GM12878 (cell line): ENCODE results near the gene SRRM2. TPM values are rescaled to one million over a fixed set of nuclear protein-coding genes. Genes with fewer than 3 reads are reported as not detected.

Experiments
- ATAC-seq: fragments of 200-7000 bp; cut with Tn5 transposase; 3 replicates; pipeline ENCODE4 v1.9.1; 2020; ENCODE audit warnings: mild to moderate bottlenecking, moderate library complexity
- BruUV-seq: library from RNA; stranded (reverse); fragments of 400-500 nt; replicated peaks from 2 replicates; lab custom pipeline; 2021; lab: Mats Ljungman, UMichigan
- CTCF ChIA-PET: fragments of 300-600 bp; sonication (Branson Sonifier 250); formaldehyde crosslinking; extraction: SDS; loops from one replicate; lab custom pipeline; 2021; ENCODE audit warnings: inconsistent platforms; lab: Yijun Ruan, JAX
- POLR2A ChIA-PET: fragments of 350-600 bp; formaldehyde crosslinking; extraction: SDS; loops from one replicate; lab custom pipeline; 2021; ENCODE audit warnings: inconsistent platforms; lab: Charles Lee
- RAD21 ChIA-PET: fragments of 300-600 bp; sonication (Branson Sonifier 250); formaldehyde crosslinking; loops from one replicate; lab custom pipeline; 2023; ENCODE audit warnings: antibody characterized with exemption; ENCODE audit not compliant: unreplicated experiment; lab: Charles Lee
- SMC1A ChIA-PET: fragments of 300-600 bp; sonication (Branson Sonifier 250); formaldehyde crosslinking; loops from one replicate; lab custom pipeline; 2023; ENCODE audit not compliant: unreplicated experiment, uncharacterized antibody; lab: Charles Lee
- DNase-seq: peaks from one replicate; pipeline ENCODE4 v3.0.0-alpha.2; 2011; ENCODE audit warnings: low read depth, low spot score
- FAIRE-seq: peaks from 3 replicates; lab custom pipeline; 2011; peaks lifted over from hg19 to GRCh38; lab: Jason Lieb, UNC
- H2AFZ ChIP-seq: 2 replicates; pipeline ENCODE4 v1.6.0; 2011; ENCODE audit warnings: low read depth, low read length, control low read depth; ENCODE audit not compliant: control insufficient read depth
- H3K27ac ChIP-seq: 2 replicates; pipeline ENCODE4 v1.5.1; 2011; ENCODE audit warnings: control low read depth; ENCODE audit not compliant: control insufficient read depth, insufficient read depth
- H3K27me3 ChIP-seq, 2 experiments: replicated peaks in 1 of 2; 2 replicates each; pipeline versions ENCODE4 v1.6.0 to v1.6.1; 2011; ENCODE audit warnings: low read length in 1 of 2; ENCODE audit not compliant: control insufficient read depth in 2 of 2, insufficient read depth in 2 of 2
- H3K36me3 ChIP-seq, 2 experiments: 2 replicates each; pipeline ENCODE4 v1.5.1; 2011; ENCODE audit warnings: low read length in 1 of 2; ENCODE audit not compliant: control insufficient read depth in 2 of 2, insufficient read depth in 2 of 2
- H3K4me1 ChIP-seq: 2 replicates; pipeline ENCODE4 v1.6.1; 2011; ENCODE audit warnings: mild to moderate bottlenecking, low read length, moderate library complexity, mixed read lengths; ENCODE audit not compliant: control insufficient read depth, insufficient read depth
- H3K4me2 ChIP-seq: 2 replicates; pipeline ENCODE4 v1.6.0; 2011; ENCODE audit warnings: control low read depth; ENCODE audit not compliant: control insufficient read depth, insufficient read depth
- H3K4me3 ChIP-seq: fragments of 200-600 bp; sonication (generic); 2 replicates; pipeline ENCODE4 v1.5.1; 2016
- H3K79me2 ChIP-seq: 2 replicates; pipeline ENCODE4 v1.6.0; 2011; ENCODE audit warnings: low read length; ENCODE audit not compliant: control insufficient read depth, insufficient read depth
- H3K9ac ChIP-seq: 2 replicates; pipeline ENCODE4 v1.8.0; 2011; ENCODE audit warnings: low read length, control low read depth, mixed read lengths; ENCODE audit not compliant: control insufficient read depth, insufficient read depth
- H3K9me3 ChIP-seq: replicated peaks from 3 replicates; pipeline ENCODE4 v1.5.1; 2011; ENCODE audit warnings: mild to moderate bottlenecking, low read length; ENCODE audit not compliant: control insufficient read depth, insufficient read depth
- H4K20me1 ChIP-seq: 2 replicates; pipeline ENCODE4 v1.6.0; 2011; ENCODE audit not compliant: control insufficient read depth, insufficient read depth
- CHD2 ChIP-seq: IDR thresholded peaks from 2 replicates; pipeline ENCODE4 v1.6.1; 2011; ENCODE audit warnings: low read depth, low read length, improper control_type of control experiment, borderline replicate concordance
- EP300 ChIP-seq, 2 experiments: fragments of 150-350 bp in 1 of 2; IDR thresholded peaks; 2 replicates each; pipeline ENCODE4 v1.6.1; 2011 to 2012; ENCODE audit warnings: low read depth in 2 of 2, low read length in 2 of 2, borderline replicate concordance in 1 of 2, improper control_type of control experiment in 1 of 2, inconsistent platforms in 1 of 2; ENCODE audit not compliant: control insufficient read depth in 1 of 2
- FOS ChIP-seq: IDR thresholded peaks from 3 replicates; pipeline ENCODE4 v1.6.1; 2011; ENCODE audit warnings: borderline replicate concordance; ENCODE audit not compliant: insufficient read length; ENCODE audit errors: extremely low read depth
- GATAD2B ChIP-seq: fragments of 450-650 bp; conservative IDR thresholded peaks from 2 replicates; pipeline ENCODE4 v1.6.1; 2017; ENCODE audit warnings: low read depth, mild to moderate bottlenecking, moderate library complexity
- HDAC2 ChIP-seq: fragments of 200-600 bp; sonication (generic); IDR thresholded peaks from 2 replicates; pipeline ENCODE4 v1.6.1; 2017
- MYC ChIP-seq: IDR thresholded peaks from 2 replicates; pipeline ENCODE4 v1.6.1; 2011; ENCODE audit warnings: mild to moderate bottlenecking, low read length, moderate library complexity, inconsistent platforms; ENCODE audit not compliant: insufficient read depth, insufficient replicate concordance, insufficient read length, severe bottlenecking
- NR2F1 ChIP-seq: fragments of 450-650 bp; conservative IDR thresholded peaks from 2 replicates; pipeline ENCODE4 v1.6.1; 2017; ENCODE audit warnings: mild to moderate bottlenecking
- NRF1 ChIP-seq: conservative IDR thresholded peaks from 2 replicates; pipeline ENCODE4 v1.6.1; 2011; ENCODE audit warnings: mild to moderate bottlenecking, low read depth, low read length, improper control_type of control experiment
- RELB ChIP-seq: fragments of 450-650 bp; IDR thresholded peaks from 2 replicates; pipeline ENCODE4 v1.6.1; 2017; ENCODE audit warnings: low read depth, mild to moderate bottlenecking, moderate library complexity
- SIN3A ChIP-seq: IDR thresholded peaks from 2 replicates; pipeline ENCODE4 v1.6.1; 2012; ENCODE audit warnings: low read depth, low read length, improper control_type of control experiment
- SMC3 ChIP-seq: IDR thresholded peaks from 2 replicates; pipeline ENCODE4 v1.6.1; 2011; ENCODE audit warnings: low read length, improper control_type of control experiment, borderline replicate concordance
- SP1 ChIP-seq: IDR thresholded peaks from one replicate; pipeline ENCODE4 v1.6.1; 2011; ENCODE audit warnings: low read depth, low read length
- SREBF2 ChIP-seq: IDR thresholded peaks from 2 replicates; pipeline ENCODE4 v1.6.1; 2012; ENCODE audit warnings: mild to moderate bottlenecking, low read length
- STAT1 ChIP-seq: fragments of 450-650 bp; conservative IDR thresholded peaks from 2 replicates; pipeline ENCODE4 v1.6.1; 2014; ENCODE audit warnings: antibody characterized with exemption, mild to moderate bottlenecking
- USF1 ChIP-seq: IDR thresholded peaks from 2 replicates; pipeline ENCODE4 v1.6.1; 2011; ENCODE audit warnings: borderline replicate concordance, low read depth, mild to moderate bottlenecking, moderate library complexity, mixed read lengths, low read length; ENCODE audit not compliant: insufficient read depth; ENCODE audit errors: extremely low read length
- ZNF24 ChIP-seq: fragments of 450-650 bp; IDR thresholded peaks from 2 replicates; pipeline ENCODE4 v1.6.1; 2017; ENCODE audit warnings: antibody characterized with exemption, mild to moderate bottlenecking
- ZSCAN29 ChIP-seq: fragments of 450-650 bp; IDR thresholded peaks from 2 replicates; pipeline ENCODE4 v1.6.1; 2017; ENCODE audit warnings: mild to moderate bottlenecking, moderate library complexity
- WGBS: methylation state at CpG from one replicate; pipeline ENCODE4 v1.1.6; 2016; ENCODE audit warnings: low lambda C conversion rate; ENCODE audit not compliant: insufficient replicate concordance, insufficient coverage; ENCODE audit errors: missing lambda C conversion rate; 5-methylcytosine and 5-hydroxymethylcytosine counted together
- in situ Hi-C: fragments of 300-500 bp; cut with MboI; formaldehyde crosslinking; loops from 9 replicates; pipeline ENCODE4 v1.14.3; 2018; ENCODE audit warnings: mixed read lengths
- intact Hi-C: fragments of 100-400 bp; cut with micrococcal nuclease; formaldehyde crosslinking; loops from one replicate; pipeline ENCODE4 v1.14.2; 2022; ENCODE audit not compliant: unreplicated experiment
- polyA plus RNA-seq, 11 experiments: library from polyadenylated mRNA; depleted of rRNA in 4 of 11; unstranded in 6 of 11; stranded (reverse) in 5 of 11; fragments of >200 nt; fragmentation: Nextera tagmentation in 4 of 11; fragmentation: Illumina TruSeq in 1 of 11; extraction: Ambion mirVana in 4 of 11; extraction: Trizol in 1 of 11; gene quantifications; 1 replicate in 1 of 11; 2 replicates in 10 of 11; pipeline versions ENCODE4 v1.2.1 to v1.2.3, GENCODE V29; 2011 to 2016; ENCODE audit warnings: inconsistent platforms in 2 of 11, missing spikeins in 2 of 11, low read depth in 1 of 11
- total RNA-seq, 4 experiments: library from RNA; depleted of rRNA in 3 of 4; stranded (reverse); fragments of >200 nt in 3 of 4; fragmentation: Illumina TruSeq in 1 of 4; extraction: Trizol in 1 of 4; gene quantifications; 2 replicates each; pipeline versions ENCODE4 v1.2.1 to v1.2.3, GENCODE V29; 2013 to 2021
- TF ChIP-seq, protein P1 (sequence below): fragments of 450-650 bp; IDR thresholded peaks from 2 replicates; pipeline ENCODE4 v1.6.1; 2017; ENCODE audit warnings: mild to moderate bottlenecking, low read depth, inconsistent platforms; ENCODE audit not compliant: poor library complexity, severe bottlenecking

Gene SRRM2
- total and polyA plus RNA-seq, 10 of the 15 experiments (the other 5 are each of a cell fraction or from before 2014, with no cell fraction given): 30.1 to 502 (median 196) TPM

- DNase-seq (no peak), ATAC-seq (no peak), FAIRE-seq (no peak)
- Histone ChIP-seq H2AFZ (no peak overlapping the region), H4K20me1 (peaks cover 5% of the 10 kb centered on the region), H3K9ac (no peak overlapping the region), H3K4me3 (no peak overlapping the region), H3K36me3 (no peaks in the 10 kb centered on the region), H3K4me2 (no peak overlapping the region), H3K4me1 (peaks cover 11% of the 10 kb centered on the region; the same call in 1 of the 2 replicates), H3K27ac (no peak overlapping the region), H3K9me3 (no peaks in the 10 kb centered on the region; the same call in 2 of the 3 replicates), H3K27me3 (no peaks in the 10 kb centered on the region), H3K79me2 (peaks cover 28% of the 10 kb centered on the region)
- ChIA-PET POLR2A (no interaction called here), CTCF (interaction anchor here (0.6 kb wide), 1 partner anchor 67 kb away, joined by 4 read pairs; no protein-coding TSS in a partner anchor), SMC1A (no interaction called here), RAD21 (no interaction called here)
- intact Hi-C loops: no loop called here
- 96% methylated on average over 7 of the region's 7 CpGs for WGBS
- BruUV-seq: no TSS peak
- in situ Hi-C loops: no loop called here
- TF ChIP-seq SIN3A (no peak), FOS (no peak), GATAD2B (no peak), EP300 (IDR thresholded peaks at IDR 0.05; ENCODE audit: borderline replicate concordance in 1 of 2, control insufficient read depth in 1 of 2, low read depth in 2 of 2, low read length in 2 of 2) (no peak), NR2F1 (no peak), SREBF2 (no peak), RELB (no peak), NRF1 (no peak), CHD2 (no peak), STAT1 (no peak), HDAC2 (no peak), ZNF24 (no peak), MYC (no peak), USF1 (no peak), ZSCAN29 (no peak), SP1 (no peak), SMC3 (no peak)
- TF ChIP-seq, protein P1, sequence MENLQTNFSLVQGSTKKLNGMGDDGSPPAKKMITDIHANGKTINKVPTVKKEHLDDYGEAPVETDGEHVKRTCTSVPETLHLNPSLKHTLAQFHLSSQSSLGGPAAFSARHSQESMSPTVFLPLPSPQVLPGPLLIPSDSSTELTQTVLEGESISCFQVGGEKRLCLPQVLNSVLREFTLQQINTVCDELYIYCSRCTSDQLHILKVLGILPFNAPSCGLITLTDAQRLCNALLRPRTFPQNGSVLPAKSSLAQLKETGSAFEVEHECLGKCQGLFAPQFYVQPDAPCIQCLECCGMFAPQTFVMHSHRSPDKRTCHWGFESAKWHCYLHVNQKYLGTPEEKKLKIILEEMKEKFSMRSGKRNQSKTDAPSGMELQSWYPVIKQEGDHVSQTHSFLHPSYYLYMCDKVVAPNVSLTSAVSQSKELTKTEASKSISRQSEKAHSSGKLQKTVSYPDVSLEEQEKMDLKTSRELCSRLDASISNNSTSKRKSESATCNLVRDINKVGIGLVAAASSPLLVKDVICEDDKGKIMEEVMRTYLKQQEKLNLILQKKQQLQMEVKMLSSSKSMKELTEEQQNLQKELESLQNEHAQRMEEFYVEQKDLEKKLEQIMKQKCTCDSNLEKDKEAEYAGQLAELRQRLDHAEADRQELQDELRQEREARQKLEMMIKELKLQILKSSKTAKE: no peak
Observed at GRCh38 chr16:2748757-2749455, 3.5 kb upstream of the SRRM2 start.
